GM18508 (cell line): ENCODE results near the gene ZNF503.
"Not testable (repeated sequence)": the region's sequence is repeated elsewhere in the genome, so short reads cannot be mapped to it uniquely, and the experiment has no call there.

ENCODE experiments used
- ATAC-seq: cut with Tn5 transposase; IDR thresholded peaks from one replicate; pipeline ENCODE4 v1.9.1; 2021; ENCODE audit warnings: moderate number of reproducible peaks; ENCODE audit not compliant: insufficient read depth, unreplicated experiment

ZNF503 gene

DNA sequence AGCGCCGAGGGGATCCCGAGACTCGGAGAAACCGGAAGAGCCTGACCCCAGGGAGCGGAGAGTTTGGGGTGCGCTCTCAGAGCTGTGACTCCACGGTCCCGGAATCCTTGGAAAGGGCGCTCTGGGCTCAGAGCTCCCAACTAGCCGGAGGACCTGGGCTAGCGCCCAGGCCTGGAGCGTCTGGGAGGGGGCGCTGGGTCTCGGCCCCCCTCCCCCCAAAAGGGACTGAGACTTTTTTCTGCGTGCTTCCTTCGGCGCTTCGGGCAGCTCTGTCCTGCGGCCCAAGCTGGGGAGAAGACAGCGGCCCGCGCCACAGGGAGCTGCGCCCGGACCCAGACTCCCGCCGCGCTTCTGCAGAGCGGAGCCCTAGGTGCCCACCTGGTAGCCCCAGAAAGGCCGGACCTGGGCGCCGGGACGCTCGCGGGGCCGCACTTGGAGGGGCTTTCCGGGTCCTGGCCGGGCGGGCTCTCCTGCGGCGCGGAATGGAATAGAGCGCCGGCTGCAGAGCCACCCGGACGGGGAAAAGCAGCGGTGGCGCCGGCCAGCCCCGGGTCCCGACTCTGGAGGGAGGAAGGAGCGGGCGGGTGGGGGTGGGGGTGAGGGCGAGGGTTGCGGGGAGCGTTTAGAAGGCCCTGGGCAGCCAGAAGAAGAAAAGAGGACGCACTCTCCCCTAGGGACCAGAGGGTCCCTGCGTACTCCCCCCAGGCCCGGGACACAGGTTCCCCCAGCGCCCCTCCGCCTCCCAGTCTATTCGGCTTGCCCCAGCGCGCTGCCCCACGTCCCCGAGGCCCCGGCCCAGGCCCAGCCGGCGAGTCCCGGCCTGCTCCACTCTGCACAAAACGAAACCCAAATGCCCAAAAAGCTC is 4.7 kb downstream of the ZNF503 start:
- ATAC-seq: no peak

DNA sequence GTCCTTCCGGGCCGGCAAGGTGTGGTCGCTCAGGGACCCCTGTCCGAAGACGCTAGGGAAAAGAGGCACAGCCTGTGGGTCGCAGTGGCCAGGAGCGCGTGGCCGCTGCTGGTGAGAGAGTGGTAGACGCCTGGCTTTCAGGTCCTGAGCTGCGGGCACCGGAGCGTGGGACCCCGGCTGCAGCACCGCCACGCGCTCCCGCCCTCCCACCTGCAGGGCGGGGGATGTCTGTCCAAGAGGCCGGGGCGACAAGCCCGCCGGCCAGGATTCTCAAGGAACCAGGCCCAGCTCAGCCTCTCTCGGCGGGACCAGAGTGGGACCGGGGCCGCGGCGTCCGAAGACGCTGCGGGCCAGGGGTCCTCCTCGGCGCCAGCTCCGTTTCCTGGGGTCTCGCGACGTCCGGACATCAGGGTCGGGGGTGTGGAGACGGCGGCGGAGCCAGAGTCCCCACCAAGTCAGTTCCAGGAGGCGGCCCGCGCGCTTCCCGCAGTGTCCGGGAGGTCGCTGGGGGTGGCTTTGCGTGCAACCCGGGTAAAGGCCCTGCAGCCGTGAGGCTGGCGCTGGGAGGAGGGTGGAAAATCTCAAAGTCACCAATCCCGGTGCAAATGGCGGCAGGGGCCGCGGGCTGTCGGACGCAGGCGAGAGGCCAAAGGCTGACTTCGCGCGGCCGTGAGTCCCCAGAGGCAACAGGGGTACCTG is 5.5 kb downstream of the ZNF503 start:
- no peak for ATAC-seq

DNA sequence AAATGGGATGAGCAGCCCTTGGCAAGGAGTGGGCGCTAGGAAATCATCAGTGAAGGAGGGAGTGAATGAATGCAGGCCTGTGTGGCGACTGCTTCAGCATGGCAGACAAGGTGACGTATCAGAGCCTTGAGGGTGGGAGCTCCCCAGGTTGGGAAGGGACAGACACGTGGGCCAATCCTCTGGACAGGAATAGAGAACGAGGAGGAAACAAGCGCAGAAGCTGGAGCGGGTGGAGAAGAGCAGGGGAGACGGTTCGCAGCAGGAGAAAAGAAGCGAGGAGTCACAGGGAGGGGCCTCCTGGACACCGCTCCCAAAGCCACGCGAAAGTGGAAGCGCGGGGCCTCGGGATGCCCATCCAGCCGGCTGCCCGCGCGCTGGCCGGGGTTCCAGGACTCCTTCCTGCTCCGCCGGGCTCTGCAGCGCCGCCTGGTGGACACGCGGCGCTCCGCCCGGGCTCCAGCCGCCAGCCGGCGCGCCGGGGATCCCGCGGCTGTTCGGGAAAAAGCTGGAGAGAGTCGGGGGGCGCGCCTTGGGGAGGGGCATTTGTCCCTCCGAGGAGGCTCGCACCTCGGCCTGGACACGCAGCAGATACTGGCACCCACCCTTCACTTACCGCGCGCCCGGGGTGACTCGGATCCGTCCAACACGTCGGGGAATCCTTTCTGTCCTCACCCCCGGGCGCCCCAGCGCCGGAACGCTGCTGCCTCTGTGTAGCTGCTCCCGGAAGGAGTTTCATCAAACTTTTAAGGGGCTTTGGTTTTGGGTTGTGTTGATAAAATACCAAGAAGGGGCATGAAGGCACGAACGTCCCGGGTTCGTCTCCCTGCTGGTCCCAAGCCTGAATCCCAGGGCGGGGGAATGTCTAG is 6.3 kb downstream of the ZNF503 start:
- ATAC-seq: no peak

DNA sequence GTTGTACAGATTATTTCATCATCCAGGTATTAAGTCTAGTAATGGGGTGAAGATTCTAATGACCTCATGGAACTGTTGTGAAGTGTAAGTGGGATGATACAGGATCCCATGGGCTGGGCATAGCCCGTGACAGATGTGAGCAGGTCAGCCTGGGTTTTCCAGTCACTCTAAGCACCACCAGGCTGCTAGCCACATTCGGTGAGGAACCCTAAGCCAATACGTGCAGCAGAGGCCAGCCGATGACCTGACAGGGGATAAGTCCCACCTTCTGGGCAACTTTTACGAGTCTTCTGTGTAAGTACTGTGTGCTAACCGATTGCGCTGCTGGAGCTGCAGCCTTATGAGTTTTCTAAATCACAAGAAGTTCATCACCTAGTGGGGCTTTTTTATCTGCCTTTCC is 7.3 kb downstream of the ZNF503 start:
- no peak for ATAC-seq

DNA sequence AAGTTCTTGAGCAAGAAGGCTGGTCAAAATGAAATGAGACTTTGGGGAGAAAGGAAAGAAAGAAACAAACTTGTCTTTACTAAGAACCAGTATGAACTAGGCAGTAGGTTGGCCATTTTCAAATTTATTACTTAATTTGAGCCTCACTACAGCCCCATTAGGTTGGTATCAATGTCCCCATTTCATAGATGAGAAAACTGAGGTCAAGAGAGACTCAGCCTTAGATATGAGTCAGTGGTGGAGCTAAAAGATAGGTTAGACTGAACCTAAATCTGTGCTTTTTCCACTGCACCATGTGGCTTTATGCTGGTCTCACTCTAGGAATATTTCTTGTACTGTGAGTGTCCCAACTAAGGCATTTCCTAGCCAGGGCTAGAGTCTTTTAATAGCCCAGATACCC is 8.8 kb downstream of the ZNF503 start:
- no peak for ATAC-seq

DNA sequence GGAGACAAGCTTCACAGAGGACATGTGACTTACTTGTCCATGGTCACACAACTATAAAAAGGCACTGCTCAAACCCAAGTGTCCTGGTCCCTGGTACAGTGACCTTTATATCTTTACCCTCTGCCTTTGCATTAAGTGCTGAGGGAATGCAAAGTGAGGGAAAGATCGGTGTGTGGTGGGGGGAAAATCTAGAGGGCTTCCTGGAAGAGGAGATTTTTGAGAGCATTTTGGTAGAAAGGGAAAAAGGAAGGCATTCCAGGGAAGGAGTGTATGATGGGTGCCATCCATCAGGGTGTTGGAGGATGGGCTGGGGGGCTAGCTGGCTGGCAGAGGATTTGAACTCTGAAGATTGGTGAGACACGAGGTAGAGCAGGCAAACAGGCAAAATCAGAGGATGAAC is 9.3 kb downstream of the ZNF503 start:
- ATAC-seq: no peak

DNA sequence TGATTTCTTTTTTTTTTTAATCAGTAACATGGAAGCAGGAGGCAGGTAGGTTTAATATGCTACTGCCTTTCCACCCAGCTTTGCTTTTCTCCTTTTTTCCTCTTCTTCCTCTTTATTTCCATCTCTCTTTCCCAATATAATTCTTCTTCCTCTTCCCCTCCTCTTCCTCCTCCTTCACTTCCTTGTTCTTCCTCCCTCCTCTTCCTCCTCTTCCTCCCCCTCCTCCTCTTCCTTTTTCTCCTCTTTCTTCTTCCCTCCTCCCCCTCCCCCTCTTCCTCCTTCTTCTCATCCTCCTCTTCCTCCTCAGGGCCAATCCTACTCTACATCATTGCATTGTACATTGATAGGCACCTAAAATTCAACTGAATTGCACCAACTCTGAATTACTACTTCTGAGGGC is 11.4 kb downstream of the ZNF503 start:
- ATAC-seq: no peak

DNA sequence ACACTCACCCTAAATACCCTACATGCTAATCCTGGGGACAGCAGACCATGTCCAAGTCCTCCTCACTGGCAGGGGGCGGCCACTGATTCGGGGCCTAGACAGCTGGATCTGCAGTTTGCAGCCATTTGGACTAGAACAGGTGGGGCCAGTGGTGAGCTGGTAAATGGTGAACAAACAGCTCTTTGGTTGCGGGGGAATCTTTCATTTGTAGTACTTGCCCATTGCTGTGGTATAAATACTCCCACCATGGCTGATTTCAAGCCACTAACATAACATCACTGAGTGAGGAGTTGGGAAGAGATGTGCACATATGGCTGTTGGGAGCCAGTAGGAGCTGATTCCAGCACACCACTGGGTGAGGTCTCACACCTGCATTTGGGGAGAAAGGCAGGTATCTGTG is 13.5 kb downstream of the ZNF503 start:
- no peak for ATAC-seq

DNA sequence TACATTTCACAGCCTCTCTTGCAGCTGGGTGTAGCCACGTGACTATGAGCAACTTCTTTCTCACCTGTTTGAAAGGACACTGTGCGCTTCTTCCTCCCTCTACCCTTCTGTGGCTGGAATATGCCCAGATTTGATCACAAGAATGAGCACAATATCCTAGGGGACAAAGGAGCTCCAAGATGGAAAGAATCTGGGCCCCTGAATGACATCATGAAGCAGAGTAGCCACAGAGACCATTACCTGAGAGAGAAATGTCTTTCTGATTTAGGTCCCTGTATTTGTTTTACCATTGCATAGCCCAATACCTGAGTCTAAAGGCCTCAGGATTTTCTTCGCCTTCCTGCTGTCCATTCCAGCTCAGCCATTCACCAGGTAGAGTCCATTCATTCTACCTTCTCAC is 15.4 kb downstream of the ZNF503 start:
- no peak for ATAC-seq

DNA sequence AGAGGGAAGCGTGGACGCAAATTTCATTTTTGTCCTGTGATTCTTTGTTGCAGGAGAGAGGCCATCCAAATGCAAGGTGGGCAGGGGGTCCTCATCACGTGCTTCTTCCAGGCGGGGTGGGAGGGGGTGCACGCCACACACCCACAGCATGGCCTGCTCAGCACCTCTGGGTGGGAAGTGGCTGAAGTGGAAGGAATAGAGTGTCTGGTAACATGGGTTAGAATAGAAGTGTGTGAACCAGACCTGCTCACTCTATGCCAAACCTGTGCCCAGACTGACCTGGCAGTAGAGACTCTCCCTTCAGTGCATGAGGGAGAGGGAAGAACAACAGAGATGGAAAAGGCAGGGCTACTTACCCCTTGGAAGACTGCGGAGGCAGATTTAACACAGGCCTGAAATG is 21.7 kb downstream of the ZNF503 start:
- no peak for ATAC-seq

DNA sequence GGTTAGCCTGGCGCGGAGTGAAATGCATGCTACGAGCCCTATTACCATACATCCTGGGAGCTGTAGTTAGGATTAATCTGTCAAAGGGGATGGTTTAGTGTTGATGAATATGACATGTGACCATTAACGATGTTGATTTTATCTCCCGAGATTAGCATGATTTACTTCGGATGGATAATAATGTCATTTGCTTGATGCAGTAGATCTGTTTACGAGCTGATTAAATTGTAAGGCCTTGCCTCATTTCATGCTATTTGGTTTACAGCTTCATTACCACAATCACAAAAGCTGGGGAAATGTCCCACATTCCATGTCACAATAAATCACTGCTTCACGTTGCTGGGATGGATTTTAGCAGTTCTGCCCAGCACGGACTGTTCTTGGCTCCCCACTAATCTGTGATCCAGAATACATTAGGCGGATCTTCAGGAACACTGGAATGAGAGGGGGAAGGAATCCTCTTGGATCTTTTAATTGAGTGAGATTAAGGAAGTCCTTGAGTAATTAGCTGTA is 22.3 kb downstream of the ZNF503 start:
- no peak for ATAC-seq

DNA sequence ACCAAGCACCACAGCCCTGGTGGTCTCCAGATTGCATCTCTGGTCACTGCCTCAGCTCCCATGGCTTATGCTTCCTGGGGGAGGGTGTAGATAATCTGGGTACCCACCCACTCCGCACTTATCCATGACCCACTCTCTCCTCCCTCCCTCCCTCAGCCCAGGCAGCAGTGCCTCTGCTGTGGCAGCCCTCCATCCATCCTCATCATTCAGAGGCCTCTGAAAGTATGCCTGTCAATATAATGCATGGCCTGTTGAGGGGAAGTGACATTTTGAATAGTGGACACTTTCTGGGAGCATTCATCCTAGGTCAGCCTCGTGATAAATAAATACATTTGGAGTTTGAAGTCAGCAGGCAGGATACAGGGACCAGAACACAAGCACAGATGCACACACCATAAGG is 23.2 kb downstream of the ZNF503 start:
- no peak for ATAC-seq

DNA sequence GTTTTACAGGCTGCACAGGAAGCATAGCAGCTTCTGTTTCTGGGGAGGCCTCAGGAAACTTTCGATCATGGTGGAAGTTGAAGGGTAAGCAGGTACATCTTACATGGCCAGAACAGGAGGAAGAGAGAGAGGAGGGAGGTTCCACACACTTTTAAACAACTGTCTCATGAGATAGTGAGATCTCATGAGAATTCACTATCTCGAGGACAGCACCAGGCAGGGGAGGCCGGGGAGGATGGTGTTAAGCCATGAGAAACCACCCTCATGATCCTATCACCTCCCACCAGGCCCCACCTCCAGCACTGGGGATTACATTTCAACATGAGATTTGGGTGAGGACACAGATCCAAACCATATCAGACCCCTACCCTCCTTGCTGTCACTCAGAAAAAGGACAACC is 23.7 kb downstream of the ZNF503 start:
- ATAC-seq: no peak

DNA sequence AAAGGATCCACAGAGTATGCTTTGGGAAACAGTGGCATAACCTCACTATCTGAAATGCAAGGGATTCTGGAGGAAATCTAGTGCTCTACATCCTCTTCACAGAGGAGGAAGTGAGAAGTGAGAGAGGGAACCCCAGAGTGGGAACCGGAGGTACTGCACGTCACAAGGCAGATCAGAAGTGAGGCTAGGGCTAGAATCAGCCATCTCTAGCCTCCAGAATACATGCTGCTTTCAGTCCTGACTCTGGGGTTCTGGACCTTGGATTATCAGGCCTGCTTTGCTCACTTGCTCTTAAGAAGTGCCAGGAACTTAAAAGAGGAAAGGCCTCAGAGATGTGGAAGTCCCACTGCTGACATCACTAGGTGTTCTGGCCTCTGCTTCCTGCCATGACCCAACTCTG is 25.7 kb downstream of the ZNF503 start:
- no peak for ATAC-seq

DNA sequence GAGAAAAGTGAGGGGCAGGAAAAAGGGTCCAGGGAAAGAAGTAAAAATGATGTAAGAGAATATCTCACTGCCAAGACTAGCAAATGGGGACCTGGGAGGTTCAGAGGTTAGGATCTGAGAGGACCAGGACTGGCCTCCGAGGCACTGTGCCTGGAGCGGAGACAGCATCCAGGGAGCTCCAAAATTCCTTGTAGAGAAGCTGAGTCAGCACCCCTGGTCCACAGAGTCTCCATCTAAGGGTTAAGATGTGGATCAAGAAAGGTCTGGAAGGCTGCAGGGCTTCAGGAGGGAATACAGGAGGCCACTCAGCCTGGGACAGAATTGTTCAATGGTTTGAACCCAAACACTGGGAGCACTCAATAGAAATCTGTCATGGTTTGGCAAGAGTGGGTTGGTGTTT is 30.6 kb downstream of the ZNF503 start:
- no peak for ATAC-seq

DNA sequence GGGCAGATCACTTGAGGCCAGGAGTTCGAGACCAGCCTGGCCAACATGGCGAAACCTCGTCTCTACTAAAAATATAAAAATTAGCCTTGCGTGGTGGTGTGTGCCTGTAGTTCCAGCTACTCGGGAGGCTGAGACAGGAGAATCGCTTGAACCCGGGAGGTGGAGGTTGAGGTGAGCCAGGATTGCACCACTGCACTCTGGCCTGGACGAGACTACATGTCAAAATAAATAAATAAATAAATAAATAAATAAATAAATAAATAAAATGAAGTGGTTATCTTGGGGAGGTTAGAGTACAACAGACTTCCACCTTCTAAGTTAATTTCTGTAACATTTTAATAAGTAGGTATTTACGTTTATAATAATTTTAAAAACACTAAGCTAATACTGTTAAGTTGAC is 31.7 kb downstream of the ZNF503 start:
- not testable (repeated sequence) for ATAC-seq

DNA sequence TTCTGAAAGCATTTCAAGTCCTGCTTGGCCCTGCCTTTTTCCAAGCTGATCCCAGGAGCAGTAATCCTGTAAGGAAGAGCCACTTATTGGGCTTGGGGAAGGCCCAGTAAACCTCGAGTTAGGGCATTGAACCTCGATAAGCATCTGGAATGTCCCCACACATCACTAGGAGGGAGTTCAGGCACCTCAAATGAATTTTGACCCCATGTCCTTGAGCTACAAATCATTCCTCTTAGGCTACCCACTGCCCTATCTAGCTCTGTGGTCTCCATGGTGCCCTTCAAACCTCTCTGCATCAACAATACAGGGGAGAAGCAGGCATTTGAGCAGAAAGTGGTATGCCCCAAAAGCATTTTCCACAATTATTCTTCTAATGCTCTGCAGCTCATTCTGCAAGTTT is 33.7 kb downstream of the ZNF503 start:
- no peak for ATAC-seq

DNA sequence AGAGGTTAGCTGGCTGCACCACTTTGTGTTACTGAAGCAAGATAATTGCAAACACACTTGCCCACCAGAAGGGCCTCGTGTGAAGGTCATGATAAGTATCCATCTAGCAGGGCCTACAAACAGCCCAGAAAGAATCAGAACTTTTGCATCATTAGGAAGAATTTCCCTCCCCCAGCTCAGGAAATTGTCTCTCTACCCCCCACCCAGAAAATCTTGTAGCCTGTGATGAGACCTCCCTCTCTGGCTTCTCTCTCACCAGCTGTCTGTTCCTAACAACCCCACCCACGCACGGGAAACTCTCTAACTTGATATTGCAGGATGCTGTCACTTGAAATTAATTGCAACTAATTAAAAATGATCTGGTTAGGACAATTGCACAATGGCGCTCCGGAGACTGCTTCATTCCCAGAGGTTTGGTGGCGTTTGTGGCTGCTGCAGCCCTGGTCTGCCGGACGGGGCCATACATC is 34.5 kb downstream of the ZNF503 start:
- ATAC-seq: no peak

DNA sequence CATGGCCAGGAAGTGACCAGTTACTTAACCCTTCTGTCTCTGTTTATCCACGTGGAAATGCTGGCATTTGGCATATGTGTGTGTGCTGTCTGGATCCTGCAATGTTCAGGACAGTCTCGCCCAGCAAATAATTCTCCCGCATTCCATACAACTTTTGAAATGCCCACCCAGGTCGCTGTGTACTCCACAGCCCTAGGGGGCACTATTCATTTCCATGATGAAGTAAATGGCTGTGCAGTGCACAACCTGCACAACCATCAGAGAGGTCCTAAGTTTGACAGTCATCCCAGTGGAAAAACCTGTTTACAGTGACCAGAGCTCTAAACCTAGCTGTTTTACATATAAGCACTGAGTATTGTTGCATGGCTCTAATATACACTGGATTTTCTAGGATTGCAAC is 38.1 kb downstream of the ZNF503 start:
- no peak for ATAC-seq

DNA sequence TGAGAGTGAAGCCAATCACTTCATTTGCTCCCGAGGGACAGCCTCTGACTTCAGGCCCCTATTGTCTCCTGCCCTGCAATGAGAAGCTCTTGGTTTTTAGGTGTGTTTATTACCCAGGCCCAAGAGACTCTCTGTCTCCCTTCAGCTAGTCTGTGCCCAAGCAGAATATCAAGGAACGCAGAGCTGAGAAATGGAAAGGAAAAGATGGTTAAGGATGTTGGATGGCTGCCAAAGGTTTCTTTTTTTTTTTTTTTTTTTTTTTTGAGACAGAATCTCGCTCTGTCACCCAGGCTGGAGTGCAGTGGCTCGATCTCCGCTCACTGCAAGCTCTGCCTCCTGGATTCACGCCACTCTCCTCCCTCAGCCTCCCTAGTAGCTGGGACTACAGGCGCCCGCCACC is 41.7 kb downstream of the ZNF503 start:
- not testable (repeated sequence) for ATAC-seq
